GM06990 (cell line): ENCODE measurements around the gene PANK4.

Source experiments
- DNase-seq: peaks from one replicate; pipeline ENCODE4 v3.0.0-alpha.2; 2011; ENCODE audit not compliant: insufficient read length; ENCODE audit errors: extremely low read depth
- H3K27me3 ChIP-seq: replicated peaks from 2 replicates; pipeline ENCODE4 v1.6.0; 2011; ENCODE audit warnings: low read length; ENCODE audit not compliant: control insufficient read depth, insufficient read depth
- H3K36me3 ChIP-seq: 2 replicates; pipeline ENCODE4 v1.5.1; 2011; ENCODE audit warnings: low read length; ENCODE audit not compliant: control insufficient read depth, insufficient read depth
- H3K4me3 ChIP-seq: replicated peaks from 2 replicates; pipeline ENCODE4 v1.5.1; 2011; ENCODE audit warnings: low read depth, mild to moderate bottlenecking, control low read depth, low read length
- CTCF ChIP-seq: IDR thresholded peaks from 2 replicates; pipeline ENCODE4 v1.5.1; 2011; ENCODE audit warnings: low read length, control low read depth, mild to moderate bottlenecking, inconsistent platforms; ENCODE audit not compliant: insufficient read depth, poor library complexity, severe bottlenecking

Gene PANK4

GRCh38 chr1:2505461-2505994 is 20.9 kb downstream of the PANK4 start:
- no peak for TF ChIP-seq CTCF
- no peak for DNase-seq
- Histone ChIP-seq H3K4me3 (no peak overlapping the region), H3K36me3 (peaks cover 13% of the 10 kb centered on the region), H3K27me3 (no peaks in the 10 kb centered on the region)

GRCh38 chr1:2504949-2505272 is 21.5 kb downstream of the PANK4 start:
- no peak overlapping the region for H3K4me3 ChIP-seq
- DNase-seq = no peak
- H3K27me3 ChIP-seq = no peaks in the 10 kb centered on the region
- peaks cover 8% of the 10 kb centered on the region for H3K36me3 ChIP-seq
- no peak for TF ChIP-seq CTCF

GRCh38 chr1:2504225-2504948 is 22.0 kb downstream of the PANK4 start:
- DNase-seq = no peak
- no peak for TF ChIP-seq CTCF
- no peaks in the 10 kb centered on the region for H3K27me3 ChIP-seq
- H3K36me3 ChIP-seq = peaks cover 5% of the 10 kb centered on the region
- H3K4me3 ChIP-seq = no peak overlapping the region

- TF ChIP-seq CTCF = no peak
- no peak for DNase-seq
- peaks cover 5% of the 10 kb centered on the region for H3K36me3 ChIP-seq
Measured at GRCh38 chr1:2503554-2504224, 22.7 kb downstream of the PANK4 start.

GRCh38 chr1:2502661-2503553 is 23.5 kb downstream of the PANK4 start:
- no peak for TF ChIP-seq CTCF
- no peaks in the 10 kb centered on the region for H3K27me3 ChIP-seq
- no peak overlapping the region for H3K4me3 ChIP-seq
- DNase-seq = no peak
- peaks cover 2% of the 10 kb centered on the region for H3K36me3 ChIP-seq

More at GRCh38 chr1:2503554-2504224, 22.7 kb downstream of the PANK4 start:
- no peaks in the 10 kb centered on the region for H3K27me3 ChIP-seq
- no peak overlapping the region for H3K4me3 ChIP-seq
